DMS153 (cell line): ENCODE measurements around the gene FYTTD1.

Source experiments
- DNase-seq: peaks from one replicate; lab custom pipeline; 2025; lab: John Stamatoyannopoulos, UW

FYTTD1 gene

GRCh38 chr3:197836244-197836643 is 86.6 kb downstream of the FYTTD1 start:
- no peak for DNase-seq
